Raji (cell line): ENCODE measurements around the gene C16orf74.
A peak's percentile ranks its signal among the peaks of the same experiment; 100 is the strongest.

Experiments used
- POLR2A ChIP-seq: IDR thresholded peaks from 2 replicates; pipeline ENCODE4 v1.6.1; 2011; ENCODE audit warnings: low read depth, low read length, control low read depth; ENCODE audit not compliant: insufficient read depth

Gene C16orf74

GRCh38 chr16:85699628-85700027 lies 51.3 kb downstream of the C16orf74 start:
- no peak for TF ChIP-seq POLR2A

GRCh38 chr16:85698935-85699558 lies 51.8 kb downstream of the C16orf74 start:
- no peak for TF ChIP-seq POLR2A

- no peak for TF ChIP-seq POLR2A
Measured at GRCh38 chr16:85698459-85698891, 52.4 kb downstream of the C16orf74 start.

- TF ChIP-seq POLR2A: no peak
Measured at GRCh38 chr16:85697431-85697830, 53.5 kb downstream of the C16orf74 start.

GRCh38 chr16:85696781-85697180 lies 54.1 kb downstream of the C16orf74 start:
- no peak for TF ChIP-seq POLR2A

GRCh38 chr16:85695196-85696128 lies 55.4 kb downstream of the C16orf74 start:
- no peak for TF ChIP-seq POLR2A

- TF ChIP-seq POLR2A: no peak
Measured at GRCh38 chr16:85690469-85691064, 60.3 kb downstream of the C16orf74 start.

- no peak for TF ChIP-seq POLR2A
Measured at GRCh38 chr16:85689950-85690320, 61.0 kb downstream of the C16orf74 start.

GRCh38 chr16:85689285-85689949 lies 61.5 kb downstream of the C16orf74 start:
- no peak for TF ChIP-seq POLR2A

- peak; percentile 87 for TF ChIP-seq POLR2A
Measured at GRCh38 chr16:85688586-85689284, 62.2 kb downstream of the C16orf74 start, which contains the start of gene GINS2. TSS of gene GINS2 (minus strand) at chr16:85688954. CDS start at chr16:85688898, 56 bp downstream.

GRCh38 chr16:85687651-85688471 lies 63.0 kb downstream of the C16orf74 start:
- TF ChIP-seq POLR2A: no peak

- no peak for TF ChIP-seq POLR2A
Measured at GRCh38 chr16:85686912-85687591, 63.8 kb downstream of the C16orf74 start.

- no peak for TF ChIP-seq POLR2A
Measured at GRCh38 chr16:85685251-85685650, 65.6 kb downstream of the C16orf74 start.

GRCh38 chr16:85683363-85683762 lies 67.5 kb downstream of the C16orf74 start:
- TF ChIP-seq POLR2A: no peak

- TF ChIP-seq POLR2A: no peak
Measured at GRCh38 chr16:85682516-85682915, 68.4 kb downstream of the C16orf74 start.
